ENCODE measurements around the gene ELAPOR2. TPM values are rescaled to one million over a fixed set of nuclear protein-coding genes. Genes with fewer than 3 reads are reported as not detected.
"Not testable (repeated sequence)": the region's sequence is repeated elsewhere in the genome, so short reads cannot be mapped to it uniquely, and the experiment has no call there.

The ELAPOR2 gene
- total and polyA plus RNA-seq, 9 of the 15 experiments (the other 6 are each of a cell fraction or from before 2014, with no cell fraction given) = 9.2 to 72.0 (median 35.0) TPM

DNA sequence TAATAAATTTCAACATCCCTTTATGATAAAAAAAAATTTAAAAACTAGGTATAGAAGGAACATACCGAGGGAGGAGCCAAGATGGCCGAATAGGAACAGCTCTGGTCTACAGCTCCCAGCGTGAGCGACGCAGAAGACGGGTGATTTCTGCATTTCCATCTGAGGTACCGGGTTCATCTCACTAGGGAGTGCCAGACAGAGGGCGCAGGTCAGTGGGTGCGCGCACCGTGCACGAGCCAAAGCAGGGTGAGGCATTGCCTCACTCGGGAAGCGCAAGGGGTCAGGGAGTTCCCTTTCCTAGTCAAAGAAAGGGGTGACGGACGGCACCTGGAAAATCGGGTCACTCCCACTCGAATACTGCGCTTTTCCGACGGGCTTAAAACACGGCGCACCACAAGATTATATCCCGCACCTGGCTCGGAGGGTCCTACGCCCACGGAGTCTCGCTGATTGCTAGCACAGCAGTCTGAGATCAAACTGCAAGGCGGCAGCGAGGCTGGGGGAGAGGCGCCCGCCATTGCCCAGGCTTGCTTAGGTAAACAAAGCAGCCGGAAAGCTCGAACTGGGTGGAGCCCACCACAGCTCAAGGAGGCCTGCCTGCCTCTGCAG, 19.7 kb downstream of the ELAPOR2 start (continued):
- TF ChIP-seq, protein P1, sequence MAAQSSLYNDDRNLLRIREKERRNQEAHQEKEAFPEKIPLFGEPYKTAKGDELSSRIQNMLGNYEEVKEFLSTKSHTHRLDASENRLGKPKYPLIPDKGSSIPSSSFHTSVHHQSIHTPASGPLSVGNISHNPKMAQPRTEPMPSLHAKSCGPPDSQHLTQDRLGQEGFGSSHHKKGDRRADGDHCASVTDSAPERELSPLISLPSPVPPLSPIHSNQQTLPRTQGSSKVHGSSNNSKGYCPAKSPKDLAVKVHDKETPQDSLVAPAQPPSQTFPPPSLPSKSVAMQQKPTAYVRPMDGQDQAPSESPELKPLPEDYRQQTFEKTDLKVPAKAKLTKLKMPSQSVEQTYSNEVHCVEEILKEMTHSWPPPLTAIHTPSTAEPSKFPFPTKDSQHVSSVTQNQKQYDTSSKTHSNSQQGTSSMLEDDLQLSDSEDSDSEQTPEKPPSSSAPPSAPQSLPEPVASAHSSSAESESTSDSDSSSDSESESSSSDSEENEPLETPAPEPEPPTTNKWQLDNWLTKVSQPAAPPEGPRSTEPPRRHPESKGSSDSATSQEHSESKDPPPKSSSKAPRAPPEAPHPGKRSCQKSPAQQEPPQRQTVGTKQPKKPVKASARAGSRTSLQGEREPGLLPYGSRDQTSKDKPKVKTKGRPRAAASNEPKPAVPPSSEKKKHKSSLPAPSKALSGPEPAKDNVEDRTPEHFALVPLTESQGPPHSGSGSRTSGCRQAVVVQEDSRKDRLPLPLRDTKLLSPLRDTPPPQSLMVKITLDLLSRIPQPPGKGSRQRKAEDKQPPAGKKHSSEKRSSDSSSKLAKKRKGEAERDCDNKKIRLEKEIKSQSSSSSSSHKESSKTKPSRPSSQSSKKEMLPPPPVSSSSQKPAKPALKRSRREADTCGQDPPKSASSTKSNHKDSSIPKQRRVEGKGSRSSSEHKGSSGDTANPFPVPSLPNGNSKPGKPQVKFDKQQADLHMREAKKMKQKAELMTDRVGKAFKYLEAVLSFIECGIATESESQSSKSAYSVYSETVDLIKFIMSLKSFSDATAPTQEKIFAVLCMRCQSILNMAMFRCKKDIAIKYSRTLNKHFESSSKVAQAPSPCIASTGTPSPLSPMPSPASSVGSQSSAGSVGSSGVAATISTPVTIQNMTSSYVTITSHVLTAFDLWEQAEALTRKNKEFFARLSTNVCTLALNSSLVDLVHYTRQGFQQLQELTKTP (IDR thresholded peaks at IDR 0.05; ENCODE audit: low read depth in 1 of 2, partially characterized antibody in 2 of 2) = peak in 1 of 2 experiments; percentile 88
- TF ChIP-seq CBFA2T3 (IDR thresholded peaks at IDR 0.05) = 0 out of 2 replicates have a peak, but pooled peaks have one; percentile 8
- 0 out of 2 replicates have a peak, but pooled peaks have one; percentile 33 for TF ChIP-seq ELF4 (CRISPR knock-in tag; IDR thresholded peaks at IDR 0.05)
- peak; percentile 18; the same call in 1 of the 2 replicates for TF ChIP-seq GATAD2A (IDR thresholded peaks at IDR 0.05)
- 0 out of 2 replicates have a peak, but pooled peaks have one; percentile 76 for TF ChIP-seq NR4A1 (CRISPR knock-in tag; IDR thresholded peaks at IDR 0.05)
- not testable (repeated sequence) for TF ChIP-seq NR4A1 (tag; IDR thresholded peaks at IDR 0.05)
- TF ChIP-seq HNRNPLL (IDR thresholded peaks at IDR 0.05; ENCODE audit: low read depth, low read length, poor library complexity, severe bottlenecking) = peak; percentile 74
- TF ChIP-seq CXXC5 (CRISPR knock-in tag; IDR thresholded peaks at IDR 0.05) = peak; percentile 80
- peak in 1 of 2 experiments; percentile 44; a peak in 1 of 4 replicates for TF ChIP-seq CSDE1 (IDR thresholded peaks at IDR 0.05)
- TF ChIP-seq HDAC1 (IDR thresholded peaks at IDR 0.05) = peak in 1 of 2 experiments; percentile 85; a peak in 2 of 4 replicates
- peak; percentile 16 to 19; a peak in 2 of 4 replicates for TF ChIP-seq RAD21 (CRISPR knock-in tag; conservative IDR thresholded peaks at IDR 0.05 in 1 of 2, IDR thresholded peaks at IDR 0.05 in 1 of 2)
- peak; percentile 22; the same call in 1 of the 2 replicates for TF ChIP-seq LEF1 (IDR thresholded peaks at IDR 0.05)
- TF ChIP-seq ZEB2 (IDR thresholded peaks at IDR 0.05) = peak; percentile 51; the same call in 1 of the 2 replicates
- TF ChIP-seq, protein P2, sequence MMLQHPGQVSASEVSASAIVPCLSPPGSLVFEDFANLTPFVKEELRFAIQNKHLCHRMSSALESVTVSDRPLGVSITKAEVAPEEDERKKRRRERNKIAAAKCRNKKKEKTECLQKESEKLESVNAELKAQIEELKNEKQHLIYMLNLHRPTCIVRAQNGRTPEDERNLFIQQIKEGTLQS (IDR thresholded peaks at IDR 0.05) = peak; percentile 80
- TF ChIP-seq, protein P2 (CRISPR knock-in tag; conservative IDR thresholded peaks at IDR 0.05) = not testable (repeated sequence)
- TF ChIP-seq FOXA1 (IDR thresholded peaks at IDR 0.05; ENCODE audit: borderline replicate concordance) = 0 out of 2 replicates have a peak, but pooled peaks have one; percentile 48
- TF ChIP-seq KLF1 (tag; IDR thresholded peaks at IDR 0.05) = peak; percentile 59; the same call in 1 of the 2 replicates
- TF ChIP-seq ZBTB17 (CRISPR knock-in tag; IDR thresholded peaks at IDR 0.05) = peak; percentile 98

Measured in K562 (cell line).